ENCODE measurements around the gene ACOT11.

Gene ACOT11

DNA sequence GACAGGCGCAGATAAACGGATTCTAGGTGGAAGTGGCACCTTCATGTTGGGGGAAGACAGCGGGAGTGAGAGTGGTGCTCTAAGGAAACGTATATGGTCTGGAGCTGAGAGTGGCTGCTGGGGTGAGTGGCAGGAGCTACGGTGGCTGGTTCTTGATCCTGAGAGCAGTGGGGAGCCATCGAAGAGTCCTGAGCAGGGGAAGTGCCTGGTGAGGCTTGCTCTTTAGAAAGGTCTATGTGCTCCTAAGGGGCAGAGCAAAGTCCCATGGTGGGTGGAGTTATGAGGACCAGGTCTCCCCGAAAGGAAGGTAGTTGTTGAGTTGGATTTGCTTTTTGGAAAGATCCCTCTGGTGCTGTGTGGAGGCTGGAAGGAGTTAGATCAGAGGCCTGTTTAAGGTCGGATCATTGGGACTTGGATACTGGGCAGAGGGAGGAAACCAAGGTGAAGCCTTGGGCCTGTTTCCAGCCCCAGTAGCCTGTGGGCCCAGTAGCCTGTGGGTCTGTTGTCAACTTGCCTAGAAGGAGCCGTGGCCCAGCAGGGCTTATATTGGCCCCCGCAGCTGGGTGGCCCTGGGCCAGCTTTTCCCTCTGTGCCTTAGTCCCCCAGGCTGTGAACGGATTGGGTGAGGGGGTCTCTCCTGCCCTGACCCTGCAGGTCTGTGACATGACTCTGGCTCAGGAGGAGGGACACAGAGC lies 33.0 kb downstream of the ACOT11 start:
- no peak for DNase-seq (ENCODE audit: low read depth, low spot score)
- no peak overlapping the region for H3K4me3 ChIP-seq (ENCODE audit: low read length)

DNA sequence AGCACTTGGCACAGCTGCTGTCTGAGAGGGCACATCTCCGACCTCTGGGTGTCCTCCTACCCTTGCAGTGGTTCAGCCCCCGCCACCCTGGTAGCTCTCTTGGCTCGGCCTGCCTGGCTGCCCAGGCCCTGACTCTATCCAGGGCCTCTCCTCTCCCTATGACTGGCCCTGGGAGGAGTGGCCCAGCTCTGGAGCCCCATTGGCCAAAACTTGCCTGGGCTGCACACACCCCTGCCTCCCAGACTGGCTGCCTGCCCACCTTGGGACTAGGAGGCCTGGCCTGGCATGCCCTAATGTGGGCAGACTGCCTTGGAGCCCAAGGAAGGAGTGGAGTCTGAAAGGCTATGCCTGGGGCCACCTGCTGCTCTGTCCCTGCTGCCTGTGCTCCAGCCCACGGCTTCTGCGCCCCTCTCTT lies 33.6 kb downstream of the ACOT11 start:
- DNase-seq (ENCODE audit: low read depth, low spot score) = no peak
- no peak overlapping the region for H3K4me3 ChIP-seq (ENCODE audit: low read length)

DNA sequence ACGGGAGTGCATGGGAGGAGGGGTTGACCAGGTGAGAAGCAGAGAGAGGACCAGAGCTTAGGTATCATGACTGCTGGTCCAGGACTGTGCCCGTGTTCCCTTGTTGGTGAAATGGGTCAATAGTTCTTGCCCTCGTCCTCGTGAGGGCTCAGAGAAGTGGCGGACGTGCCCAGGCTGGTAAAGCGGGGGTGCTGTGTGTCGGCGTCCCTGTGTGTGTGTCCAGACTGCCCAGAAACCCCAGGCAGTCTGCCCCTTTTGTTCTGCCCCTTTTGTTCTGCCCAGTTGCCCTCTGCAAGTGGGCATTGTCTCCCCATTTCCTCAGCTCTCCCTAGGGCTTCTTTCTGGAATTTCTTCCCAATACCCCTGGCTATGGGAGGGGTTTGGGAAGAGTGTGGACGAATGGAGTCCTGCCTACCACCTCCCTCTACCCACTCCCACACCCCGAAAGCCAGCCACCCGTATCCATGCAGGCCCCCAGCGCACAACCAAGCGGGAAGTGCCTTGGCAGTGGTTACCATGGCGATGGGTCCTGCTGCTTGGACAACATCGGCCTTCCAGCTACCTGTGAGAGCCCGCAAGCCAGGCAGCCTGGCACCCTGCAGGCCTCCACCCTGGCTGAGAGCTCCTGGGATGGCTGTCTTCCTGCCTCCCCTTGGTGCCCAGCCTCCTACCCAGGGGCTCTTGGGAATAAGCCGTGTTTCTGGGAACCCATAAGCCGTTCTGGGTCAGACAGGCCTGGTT lies 34.7 kb downstream of the ACOT11 start:
- no peak overlapping the region for H3K4me3 ChIP-seq (ENCODE audit: low read length)
- DNase-seq (ENCODE audit: low read depth, low spot score) = no peak

DNA sequence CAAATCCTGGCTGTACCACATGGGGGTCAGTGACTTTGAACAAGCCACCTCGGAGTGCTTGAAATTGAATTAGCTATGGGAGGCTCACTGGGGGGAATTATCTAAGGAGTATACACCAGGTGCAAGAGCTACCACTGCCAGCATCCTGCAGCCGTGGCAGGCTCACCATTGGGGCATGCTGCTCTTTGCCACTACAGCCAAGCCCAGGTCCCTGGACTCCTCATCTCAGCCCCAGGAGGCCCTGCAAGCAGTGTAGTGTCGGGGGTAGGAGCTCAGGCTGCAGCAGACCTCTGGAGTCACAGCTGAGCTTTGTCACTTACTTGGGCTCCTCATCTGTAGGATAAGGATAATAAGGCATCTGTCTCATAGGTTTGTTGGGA lies 35.3 kb downstream of the ACOT11 start:
- H3K4me3 ChIP-seq (ENCODE audit: low read length) = no peak overlapping the region
- DNase-seq (ENCODE audit: low read depth, low spot score) = no peak

DNA sequence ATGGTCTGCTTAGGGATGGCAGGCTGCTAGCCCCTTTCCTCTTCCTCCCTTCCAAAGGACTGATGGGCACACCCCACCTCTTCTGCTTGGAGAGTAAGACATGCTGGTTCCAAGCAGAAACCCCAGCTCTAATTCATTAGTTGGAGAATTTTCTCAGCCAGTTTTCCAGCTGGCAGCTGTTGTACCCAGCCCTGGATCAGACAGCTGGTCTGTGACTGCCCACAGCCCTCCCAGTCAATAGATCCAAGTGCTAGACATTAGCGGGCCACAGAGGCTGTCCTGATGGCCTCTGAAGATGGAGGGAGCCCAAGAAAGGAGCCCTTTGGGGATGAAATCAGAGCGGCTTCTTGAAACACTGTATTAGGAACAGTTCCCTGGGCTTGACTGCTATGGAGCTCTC lies 35.8 kb downstream of the ACOT11 start:
- no peak for DNase-seq (ENCODE audit: low read depth, low spot score)
- H3K4me3 ChIP-seq (ENCODE audit: low read length) = no peak overlapping the region

DNA sequence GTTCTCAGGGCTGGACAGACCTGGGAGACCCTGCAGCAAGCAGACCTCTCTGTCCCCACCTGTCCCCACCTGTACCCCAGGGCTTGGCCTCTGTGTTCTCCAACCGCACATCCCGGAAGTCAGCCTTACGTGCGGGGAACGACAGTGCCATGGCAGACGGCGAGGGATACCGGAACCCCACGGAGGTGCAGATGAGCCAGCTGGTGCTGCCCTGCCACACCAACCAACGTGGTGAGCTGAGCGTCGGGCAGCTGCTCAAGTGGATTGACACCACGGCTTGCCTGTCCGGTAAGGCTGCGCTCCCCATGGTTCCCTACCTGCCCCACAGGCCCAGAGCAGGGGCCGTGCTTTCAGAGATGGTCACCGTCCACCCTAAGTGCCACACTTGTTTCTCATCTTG lies 36.5 kb downstream of the ACOT11 start:
- no peak for DNase-seq (ENCODE audit: low read depth, low spot score)
- H3K4me3 ChIP-seq (ENCODE audit: low read length) = no peak overlapping the region

DNA sequence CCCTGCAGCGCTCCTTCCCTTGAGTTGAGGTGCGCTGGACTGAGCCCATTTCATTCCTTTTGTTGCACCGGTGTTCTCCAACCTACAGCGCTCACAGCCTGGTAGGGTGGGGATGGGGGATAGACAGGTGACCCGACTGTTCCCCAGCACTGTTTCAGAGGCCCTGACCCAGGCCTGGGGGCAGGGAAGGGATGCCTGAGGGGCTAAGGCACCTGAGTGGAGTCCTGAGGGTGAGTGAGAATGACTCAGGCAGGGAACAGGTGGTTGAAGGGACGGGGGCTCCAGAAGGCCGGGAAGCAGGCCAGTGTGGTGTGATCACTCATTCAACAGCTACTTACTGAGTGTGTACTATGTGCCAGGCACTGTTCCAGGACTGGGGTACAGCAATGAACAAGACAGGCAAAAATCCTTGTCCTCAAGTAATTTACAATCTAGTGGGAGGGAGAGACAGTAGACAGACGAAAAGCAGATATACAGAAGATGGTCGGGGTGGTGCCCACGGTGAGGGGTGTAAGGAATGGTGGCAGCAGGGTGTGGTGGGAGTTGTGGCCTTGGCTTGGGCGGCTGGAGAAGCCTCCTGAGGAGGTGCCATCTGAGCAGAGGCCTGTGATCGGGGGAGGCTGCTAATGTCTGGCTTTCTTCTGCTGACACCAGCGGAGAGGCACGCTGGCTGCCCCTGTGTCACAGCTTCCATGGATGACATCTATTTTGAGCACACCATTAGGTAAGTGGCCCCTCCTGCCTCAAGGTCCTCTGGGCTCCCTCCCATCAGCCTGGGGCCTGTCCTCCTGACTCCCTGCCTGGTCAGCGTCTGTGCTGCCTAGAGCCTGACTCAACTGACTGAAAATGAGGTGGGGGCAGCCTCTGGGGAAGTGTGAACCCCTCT lies 37.4 kb downstream of the ACOT11 start:
- DNase-seq (ENCODE audit: low read depth, low spot score) = no peak
- H3K4me3 ChIP-seq (ENCODE audit: low read length) = no peak overlapping the region

DNA sequence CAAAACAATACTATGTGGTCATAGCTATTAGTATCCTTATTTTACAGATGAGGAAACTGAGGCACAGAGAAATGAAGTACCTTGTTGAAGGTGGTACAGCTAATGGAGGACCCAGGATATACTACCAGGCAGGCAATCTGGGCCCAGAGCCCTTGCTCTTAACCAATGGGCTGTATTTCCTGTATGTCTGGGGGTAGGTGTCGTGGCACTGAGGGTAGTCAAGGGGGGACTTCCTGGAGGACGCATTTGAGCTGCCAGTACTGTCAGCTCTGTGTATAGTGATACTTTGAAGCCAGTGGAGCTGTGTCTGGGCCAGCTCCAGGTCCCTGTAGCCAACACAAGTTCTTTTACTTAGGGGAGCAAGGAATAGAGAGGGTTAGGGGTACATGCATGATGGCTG lies 40.3 kb downstream of the ACOT11 start:
- DNase-seq (ENCODE audit: low read depth, low spot score) = peak; percentile 49
- H3K4me3 ChIP-seq (ENCODE audit: low read length) = no peak overlapping the region

DNA sequence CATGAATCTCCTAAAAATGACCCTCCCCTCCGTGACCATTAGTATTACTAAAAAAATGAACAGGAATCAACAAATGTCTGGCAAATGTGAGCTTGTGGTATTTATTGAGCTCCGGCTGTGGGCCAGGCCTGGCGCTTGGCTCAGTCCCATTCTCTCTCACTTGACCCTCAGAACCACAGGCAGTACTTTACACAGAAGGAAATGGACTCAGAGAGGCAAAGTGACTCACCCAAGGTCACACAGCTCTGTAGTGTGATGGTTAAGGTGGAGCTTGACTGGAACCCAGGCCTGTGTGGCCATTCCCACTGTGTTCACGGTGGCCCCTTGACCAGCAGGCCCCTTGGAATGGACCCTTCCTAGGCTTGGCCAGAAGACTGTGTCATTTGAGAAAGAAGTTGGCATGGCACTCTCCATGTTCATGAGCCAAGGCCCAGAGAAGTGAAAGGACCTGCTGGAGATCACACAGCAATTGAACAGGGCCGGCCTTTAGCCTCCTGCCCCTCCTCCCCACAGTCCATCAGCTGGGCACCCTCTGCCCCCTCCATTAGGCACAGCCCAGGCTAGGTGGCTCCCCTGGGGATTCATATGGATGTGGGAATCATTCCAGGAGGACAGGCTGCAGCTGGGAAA lies 43.2 kb downstream of the ACOT11 start:
- no peak for DNase-seq (ENCODE audit: low read depth, low spot score)

DNA sequence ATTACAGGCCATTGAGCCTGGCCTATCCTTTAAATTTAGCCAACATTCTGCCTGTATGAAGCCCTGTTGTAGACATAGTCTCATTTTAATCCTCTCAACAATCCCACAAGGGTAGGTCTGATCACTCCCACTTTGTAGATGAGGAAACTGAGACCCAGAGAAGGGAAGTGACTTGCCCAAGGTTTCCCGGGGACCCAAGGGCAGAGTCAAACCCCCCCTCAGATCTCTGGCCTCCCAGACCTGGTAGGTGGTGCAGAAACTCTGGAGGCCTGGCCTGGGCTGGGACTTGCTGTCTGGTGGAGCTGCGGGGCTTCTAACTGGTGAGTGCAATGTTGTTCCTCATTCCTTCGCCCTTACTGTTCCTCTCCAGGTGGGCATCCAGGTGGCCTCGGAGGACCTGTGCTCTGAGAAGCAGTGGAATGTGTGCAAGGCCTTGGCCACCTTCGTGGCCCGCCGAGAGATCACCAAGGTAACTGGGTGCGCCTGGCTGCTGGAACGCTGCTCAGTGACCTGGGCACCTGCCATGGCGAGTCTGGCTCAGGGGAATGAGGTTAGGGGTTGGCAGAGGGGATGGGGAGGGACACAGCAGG lies 45.6 kb downstream of the ACOT11 start:
- no peak overlapping the region for H3K4me3 ChIP-seq (ENCODE audit: low read length)
- no peak for DNase-seq (ENCODE audit: low read depth, low spot score)

More for the DNA sequence above, 43.2 kb downstream of the ACOT11 start:
- H3K4me3 ChIP-seq (ENCODE audit: low read length) = no peak overlapping the region

DNA sequence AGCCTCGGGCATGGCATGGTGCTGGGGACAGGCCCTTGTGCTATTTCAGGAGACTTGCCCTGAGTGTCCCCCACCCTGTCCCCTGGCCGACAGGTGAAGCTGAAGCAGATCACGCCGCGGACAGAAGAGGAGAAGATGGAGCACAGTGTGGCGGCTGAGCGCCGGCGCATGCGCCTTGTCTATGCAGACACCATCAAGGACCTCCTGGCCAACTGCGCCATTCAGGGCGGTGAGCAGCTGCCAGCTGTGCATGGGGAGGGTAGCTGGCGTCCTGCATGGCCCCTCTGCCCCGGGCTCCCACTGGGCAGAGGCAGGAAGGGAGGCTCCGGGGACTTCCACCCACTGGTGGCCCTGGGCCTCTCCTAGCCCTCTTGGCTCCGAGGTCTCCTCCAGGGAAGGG lies 46.4 kb downstream of the ACOT11 start:
- DNase-seq (ENCODE audit: low read depth, low spot score) = no peak
- H3K4me3 ChIP-seq (ENCODE audit: low read length) = no peak overlapping the region

DNA sequence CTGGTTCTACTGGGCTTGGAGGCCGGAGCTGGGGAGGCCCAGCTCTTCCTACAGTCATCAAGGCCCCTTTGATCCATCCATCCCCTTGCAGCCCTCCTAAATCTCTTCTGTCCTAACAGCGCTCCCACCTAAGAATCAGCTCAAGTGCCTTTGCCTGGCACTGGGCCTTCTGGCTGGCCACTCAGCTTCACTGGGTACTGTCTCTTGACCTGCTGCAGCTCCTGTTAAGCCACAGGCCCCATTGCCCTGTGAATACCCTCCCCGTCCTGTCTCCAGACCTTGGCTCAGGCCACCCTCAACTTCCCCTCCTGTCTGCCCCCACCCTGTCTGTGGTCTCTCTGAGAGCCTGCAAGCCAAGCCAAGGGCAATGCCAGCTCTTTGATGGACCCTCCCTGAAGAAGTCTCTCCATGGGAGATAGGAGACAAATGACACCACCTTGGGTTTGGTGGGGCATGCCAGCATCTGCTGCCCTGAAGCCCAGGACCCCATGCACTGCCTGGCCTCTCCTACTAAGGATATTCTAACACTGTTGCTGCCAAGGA lies 48.0 kb downstream of the ACOT11 start:
- no peak overlapping the region for H3K4me3 ChIP-seq (ENCODE audit: low read length)
- DNase-seq (ENCODE audit: low read depth, low spot score) = no peak

DNA sequence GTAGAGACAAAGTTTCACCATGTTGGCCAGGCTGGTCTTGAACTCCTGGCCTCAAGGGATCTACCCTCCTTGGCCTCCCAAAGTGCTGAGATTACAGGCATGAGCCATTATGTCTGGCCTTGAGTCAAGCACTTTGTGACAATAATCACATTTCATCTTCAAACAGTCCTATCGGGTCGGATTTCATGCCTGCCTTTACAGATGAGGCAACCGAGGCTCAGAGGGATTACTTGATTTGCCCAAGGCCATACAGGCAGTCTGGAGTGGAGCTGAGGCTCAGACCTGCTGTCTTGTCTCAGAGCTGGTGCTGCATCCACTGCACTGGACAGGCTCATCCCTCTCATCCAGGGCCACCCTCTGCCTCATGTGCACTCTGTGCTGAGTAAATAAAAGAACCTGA lies 48.7 kb downstream of the ACOT11 start:
- no peak overlapping the region for H3K4me3 ChIP-seq (ENCODE audit: low read length)
- no peak for DNase-seq (ENCODE audit: low read depth, low spot score)

DNA sequence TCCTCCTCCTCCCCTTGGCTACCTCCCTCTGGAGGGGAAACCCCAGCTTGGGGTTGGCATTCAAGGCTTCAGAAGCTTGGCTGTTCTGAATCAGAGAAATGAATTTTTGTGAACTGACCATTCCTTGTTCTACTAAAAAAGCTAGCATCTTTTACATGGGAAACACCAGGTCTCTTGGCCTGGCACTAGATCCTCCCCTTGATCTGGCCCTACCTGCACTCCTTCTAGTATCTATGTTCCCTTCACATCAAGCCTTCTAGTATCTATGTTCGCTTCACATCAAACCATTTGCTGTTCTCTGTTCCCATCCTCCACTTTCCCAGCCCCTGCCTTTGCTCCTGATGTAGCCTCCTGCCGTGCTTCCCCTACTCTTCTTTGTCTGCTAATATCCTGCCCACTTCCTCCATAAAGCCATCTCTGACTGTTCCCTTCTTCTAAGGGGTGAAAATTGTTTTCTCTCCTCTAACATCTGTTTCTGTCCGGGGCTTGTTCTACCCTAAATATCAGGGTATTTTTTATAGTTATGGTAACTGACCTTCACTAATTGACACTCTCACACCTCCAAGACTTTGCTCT lies 49.5 kb downstream of the ACOT11 start:
- no peak overlapping the region for H3K4me3 ChIP-seq (ENCODE audit: low read length)

DNA sequence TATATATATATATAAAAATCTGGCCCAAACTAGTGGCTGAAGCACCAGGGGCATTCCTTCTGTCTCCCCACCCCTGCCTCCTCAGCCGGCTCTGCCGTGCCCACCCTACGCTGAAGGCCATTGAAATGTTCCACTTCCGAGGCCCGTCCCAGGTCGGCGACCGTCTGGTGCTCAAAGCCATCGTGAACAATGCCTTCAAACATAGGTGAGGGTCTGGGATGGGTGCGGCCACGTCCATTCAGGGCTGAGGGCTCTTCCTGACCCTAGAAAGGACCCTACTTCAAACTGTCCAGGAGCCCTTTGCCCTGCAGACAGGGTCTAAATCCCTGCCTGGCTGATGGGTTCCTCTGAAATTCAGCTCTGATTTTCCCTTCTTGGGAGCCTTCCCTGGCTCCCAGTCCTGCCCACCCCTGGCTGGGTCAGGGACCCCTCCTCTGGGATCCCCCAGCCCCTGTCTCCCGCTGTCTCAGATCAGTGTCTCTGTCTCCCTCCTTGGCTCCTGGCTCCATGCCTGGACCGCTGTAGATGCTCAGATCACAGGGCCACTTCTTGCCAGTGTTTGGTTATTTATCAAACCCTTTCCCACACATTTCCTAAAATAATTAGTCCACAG lies 51.3 kb downstream of the ACOT11 start:
- no peak overlapping the region for H3K4me3 ChIP-seq (ENCODE audit: low read length)
- DNase-seq (ENCODE audit: low read depth, low spot score) = no peak

More for the DNA sequence above, 49.5 kb downstream of the ACOT11 start:
- DNase-seq (ENCODE audit: low read depth, low spot score) = no peak

DNA sequence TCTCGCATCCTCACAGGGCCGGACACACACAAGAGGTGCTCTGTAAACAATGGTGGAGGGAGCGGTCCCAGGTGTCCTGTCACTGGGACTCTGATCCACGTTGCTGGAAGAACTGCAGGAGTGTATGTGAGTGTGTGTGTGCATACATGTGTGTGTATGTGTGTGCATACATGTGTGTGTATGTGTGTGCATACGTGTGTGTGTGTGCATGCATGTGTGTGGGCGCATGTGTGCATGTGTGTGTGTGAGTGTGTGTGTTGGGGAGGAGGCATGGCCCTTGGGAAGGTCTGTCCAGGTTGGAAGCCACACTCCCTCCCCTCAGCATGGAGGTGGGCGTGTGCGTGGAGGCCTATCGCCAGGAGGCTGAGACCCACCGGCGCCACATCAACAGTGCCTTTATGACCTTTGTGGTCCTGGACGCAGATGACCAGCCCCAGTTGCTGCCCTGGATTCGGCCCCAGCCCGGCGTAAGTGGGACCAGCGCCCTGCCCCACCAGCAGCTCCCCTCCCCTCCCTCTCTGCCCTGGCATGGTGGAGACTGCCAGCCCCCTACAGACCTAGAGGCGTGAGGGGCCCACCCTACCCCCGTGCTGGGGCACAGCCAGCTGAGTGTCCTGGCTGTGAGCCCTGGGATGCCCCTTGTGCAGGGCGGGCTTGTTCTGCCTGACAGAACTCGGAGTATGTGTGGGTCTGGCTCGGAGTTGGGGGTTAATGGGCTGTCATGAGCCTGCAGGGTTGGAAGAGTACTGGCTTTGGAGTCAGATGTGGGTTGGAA lies 53.1 kb downstream of the ACOT11 start:
- no peak for DNase-seq (ENCODE audit: low read depth, low spot score)
- no peak overlapping the region for H3K4me3 ChIP-seq (ENCODE audit: low read length)

DNA sequence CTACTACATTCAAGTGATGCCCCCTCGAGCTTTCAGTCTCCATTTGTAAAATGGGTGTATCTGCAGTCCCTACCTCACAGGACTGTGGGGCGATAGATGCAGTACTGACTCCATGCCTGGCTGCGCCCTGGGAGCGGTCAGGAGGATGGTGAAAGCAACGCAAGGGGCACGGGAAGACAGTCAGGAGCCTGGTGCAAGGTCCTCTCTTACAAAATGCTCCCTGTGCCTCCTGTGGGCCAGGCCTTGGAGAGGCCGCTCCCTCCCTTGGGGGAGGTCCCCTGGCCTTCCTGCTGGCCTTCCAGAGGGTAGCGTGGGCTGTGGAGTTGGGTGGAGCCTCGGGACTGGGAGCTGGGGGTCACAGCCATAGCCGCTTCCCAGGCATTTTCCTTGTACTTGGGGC lies 53.7 kb downstream of the ACOT11 start:
- DNase-seq (ENCODE audit: low read depth, low spot score) = no peak
- H3K4me3 ChIP-seq (ENCODE audit: low read length) = no peak overlapping the region
